Measurements from ENCODE around the gene MAP4K1.
A peak's percentile ranks its signal among the peaks of the same experiment; 100 is the strongest.
"Not testable (repeated sequence)": the region's sequence is repeated elsewhere in the genome, so short reads cannot be mapped to it uniquely, and the experiment has no call there.

The MAP4K1 gene

GRCh38 chr19:38583219-38583984 lies 34.4 kb downstream of the MAP4K1 start:
- no peak for TF ChIP-seq POLR2AphosphoS5 (IDR thresholded peaks at IDR 0.05; ENCODE audit: low read depth)
- no peak for TF ChIP-seq SPI1 (IDR thresholded peaks at IDR 0.05; ENCODE audit: borderline replicate concordance, low read depth)
- TF ChIP-seq, protein P1, sequence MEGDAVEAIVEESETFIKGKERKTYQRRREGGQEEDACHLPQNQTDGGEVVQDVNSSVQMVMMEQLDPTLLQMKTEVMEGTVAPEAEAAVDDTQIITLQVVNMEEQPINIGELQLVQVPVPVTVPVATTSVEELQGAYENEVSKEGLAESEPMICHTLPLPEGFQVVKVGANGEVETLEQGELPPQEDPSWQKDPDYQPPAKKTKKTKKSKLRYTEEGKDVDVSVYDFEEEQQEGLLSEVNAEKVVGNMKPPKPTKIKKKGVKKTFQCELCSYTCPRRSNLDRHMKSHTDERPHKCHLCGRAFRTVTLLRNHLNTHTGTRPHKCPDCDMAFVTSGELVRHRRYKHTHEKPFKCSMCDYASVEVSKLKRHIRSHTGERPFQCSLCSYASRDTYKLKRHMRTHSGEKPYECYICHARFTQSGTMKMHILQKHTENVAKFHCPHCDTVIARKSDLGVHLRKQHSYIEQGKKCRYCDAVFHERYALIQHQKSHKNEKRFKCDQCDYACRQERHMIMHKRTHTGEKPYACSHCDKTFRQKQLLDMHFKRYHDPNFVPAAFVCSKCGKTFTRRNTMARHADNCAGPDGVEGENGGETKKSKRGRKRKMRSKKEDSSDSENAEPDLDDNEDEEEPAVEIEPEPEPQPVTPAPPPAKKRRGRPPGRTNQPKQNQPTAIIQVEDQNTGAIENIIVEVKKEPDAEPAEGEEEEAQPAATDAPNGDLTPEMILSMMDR (IDR thresholded peaks at IDR 0.05; ENCODE audit: insufficient read depth, low read length): no peak
- TF ChIP-seq, protein P2, sequence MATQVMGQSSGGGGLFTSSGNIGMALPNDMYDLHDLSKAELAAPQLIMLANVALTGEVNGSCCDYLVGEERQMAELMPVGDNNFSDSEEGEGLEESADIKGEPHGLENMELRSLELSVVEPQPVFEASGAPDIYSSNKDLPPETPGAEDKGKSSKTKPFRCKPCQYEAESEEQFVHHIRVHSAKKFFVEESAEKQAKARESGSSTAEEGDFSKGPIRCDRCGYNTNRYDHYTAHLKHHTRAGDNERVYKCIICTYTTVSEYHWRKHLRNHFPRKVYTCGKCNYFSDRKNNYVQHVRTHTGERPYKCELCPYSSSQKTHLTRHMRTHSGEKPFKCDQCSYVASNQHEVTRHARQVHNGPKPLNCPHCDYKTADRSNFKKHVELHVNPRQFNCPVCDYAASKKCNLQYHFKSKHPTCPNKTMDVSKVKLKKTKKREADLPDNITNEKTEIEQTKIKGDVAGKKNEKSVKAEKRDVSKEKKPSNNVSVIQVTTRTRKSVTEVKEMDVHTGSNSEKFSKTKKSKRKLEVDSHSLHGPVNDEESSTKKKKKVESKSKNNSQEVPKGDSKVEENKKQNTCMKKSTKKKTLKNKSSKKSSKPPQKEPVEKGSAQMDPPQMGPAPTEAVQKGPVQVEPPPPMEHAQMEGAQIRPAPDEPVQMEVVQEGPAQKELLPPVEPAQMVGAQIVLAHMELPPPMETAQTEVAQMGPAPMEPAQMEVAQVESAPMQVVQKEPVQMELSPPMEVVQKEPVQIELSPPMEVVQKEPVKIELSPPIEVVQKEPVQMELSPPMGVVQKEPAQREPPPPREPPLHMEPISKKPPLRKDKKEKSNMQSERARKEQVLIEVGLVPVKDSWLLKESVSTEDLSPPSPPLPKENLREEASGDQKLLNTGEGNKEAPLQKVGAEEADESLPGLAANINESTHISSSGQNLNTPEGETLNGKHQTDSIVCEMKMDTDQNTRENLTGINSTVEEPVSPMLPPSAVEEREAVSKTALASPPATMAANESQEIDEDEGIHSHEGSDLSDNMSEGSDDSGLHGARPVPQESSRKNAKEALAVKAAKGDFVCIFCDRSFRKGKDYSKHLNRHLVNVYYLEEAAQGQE (IDR thresholded peaks at IDR 0.05; ENCODE audit: insufficient replicate concordance, low read depth): no peak
- TF ChIP-seq GABPA (IDR thresholded peaks at IDR 0.05; ENCODE audit: low read depth): no peak

DNA sequence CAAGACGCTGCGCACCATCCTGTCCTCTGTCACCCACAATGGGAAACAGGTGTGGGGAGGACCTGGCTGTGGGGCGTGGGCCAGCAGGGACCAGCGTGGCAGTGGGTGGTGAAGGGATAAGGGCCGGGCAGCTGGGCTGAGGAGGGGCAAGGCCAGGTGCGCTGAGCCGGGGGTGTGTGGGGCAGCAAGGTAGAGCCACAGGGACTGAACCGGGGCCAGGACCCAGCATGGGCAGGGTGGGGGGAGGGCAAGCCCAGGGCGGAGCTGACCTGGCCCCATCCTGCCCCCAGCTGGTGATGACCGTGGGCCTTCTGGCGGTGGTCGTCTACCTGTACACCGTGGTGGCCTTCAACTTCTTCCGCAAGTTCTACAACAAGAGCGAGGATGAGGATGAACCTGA lies 37.7 kb downstream of the MAP4K1 start:
- H3K4me3 ChIP-seq (replicated peaks; ENCODE audit: insufficient read depth, low read length): no peak overlapping the region
- H3K27me3 ChIP-seq (ENCODE audit: insufficient read depth, poor library complexity, severe bottlenecking): no peaks in the 10 kb centered on the region
- H3K27ac ChIP-seq (replicated peaks): no peak overlapping the region
- TF ChIP-seq GABPA (IDR thresholded peaks at IDR 0.05; ENCODE audit: low read depth): no peak
- TF ChIP-seq, protein P1 (IDR thresholded peaks at IDR 0.05; ENCODE audit: insufficient read depth, low read length): no peak
- TF ChIP-seq, protein P2 (IDR thresholded peaks at IDR 0.05; ENCODE audit: insufficient replicate concordance, low read depth): no peak
- no peak for TF ChIP-seq SPI1 (IDR thresholded peaks at IDR 0.05; ENCODE audit: borderline replicate concordance, low read depth)
- TF ChIP-seq POLR2AphosphoS5 (IDR thresholded peaks at IDR 0.05; ENCODE audit: low read depth): no peak
- no peak for DNase-seq (ENCODE audit: low read depth in 1 of 2, low spot score in 1 of 2)

More at GRCh38 chr19:38583219-38583984, 34.4 kb downstream of the MAP4K1 start:
- no peaks in the 10 kb centered on the region for H3K27me3 ChIP-seq (ENCODE audit: insufficient read depth, poor library complexity, severe bottlenecking)
- no peak overlapping the region for H3K4me3 ChIP-seq (replicated peaks; ENCODE audit: insufficient read depth, low read length)
- no peak overlapping the region for H3K27ac ChIP-seq (replicated peaks)
- peak in 1 of 2 experiments; percentile 28 for DNase-seq (ENCODE audit: low read depth in 1 of 2, low spot score in 1 of 2)

GRCh38 chr19:38579304-38579703 lies 38.4 kb downstream of the MAP4K1 start:
- H3K27ac ChIP-seq (replicated peaks); H3K4me3 ChIP-seq (replicated peaks; ENCODE audit: insufficient read depth, low read length); H3K27me3 ChIP-seq (ENCODE audit: insufficient read depth, poor library complexity, severe bottlenecking); DNase-seq (ENCODE audit: low read depth in 1 of 2, low spot score in 1 of 2): not testable (repeated sequence)

DNA sequence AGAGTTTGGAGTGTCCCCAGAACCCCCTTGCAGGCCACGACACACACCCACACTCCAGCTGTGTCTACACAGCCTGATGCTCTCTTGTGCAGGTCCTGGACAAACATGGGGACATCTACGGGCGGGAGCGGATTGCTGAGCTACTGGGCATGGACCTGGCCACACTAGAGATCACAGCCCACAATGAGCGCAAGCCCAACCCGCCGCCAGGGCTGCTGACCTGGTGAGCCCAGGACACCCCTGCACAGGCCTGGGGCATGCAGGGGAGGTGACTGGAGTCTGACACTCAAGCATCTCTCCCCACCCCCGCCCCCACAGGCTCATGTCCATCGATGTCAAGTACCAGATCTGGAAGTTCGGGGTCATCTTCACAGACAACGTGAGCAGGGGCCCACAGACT lies 39.9 kb downstream of the MAP4K1 start:
- no peak overlapping the region for H3K27ac ChIP-seq (replicated peaks)
- TF ChIP-seq, protein P2 (IDR thresholded peaks at IDR 0.05; ENCODE audit: insufficient replicate concordance, low read depth): no peak
- TF ChIP-seq POLR2AphosphoS5 (IDR thresholded peaks at IDR 0.05; ENCODE audit: low read depth): no peak
- TF ChIP-seq SPI1 (IDR thresholded peaks at IDR 0.05; ENCODE audit: borderline replicate concordance, low read depth): no peak
- TF ChIP-seq GABPA (IDR thresholded peaks at IDR 0.05; ENCODE audit: low read depth): no peak
- TF ChIP-seq, protein P1 (IDR thresholded peaks at IDR 0.05; ENCODE audit: insufficient read depth, low read length): no peak
- no peaks in the 10 kb centered on the region for H3K27me3 ChIP-seq (ENCODE audit: insufficient read depth, poor library complexity, severe bottlenecking)
- H3K4me3 ChIP-seq (replicated peaks; ENCODE audit: insufficient read depth, low read length): no peak overlapping the region
- DNase-seq (ENCODE audit: low read depth in 1 of 2, low spot score in 1 of 2): no peak
